Right lobe of liver (tissue), 4 donors: ENCODE results near the gene KCNK4.
"Not testable (repeated sequence)": the region's sequence is repeated elsewhere in the genome, so short reads cannot be mapped to it uniquely, and the experiment has no call there.

Source experiments
- POLR2A ChIP-seq: fragments of 450-650 bp; IDR thresholded peaks from one replicate; pipeline ENCODE4 v1.6.1; 2017; ENCODE audit warnings: antibody characterized with exemption, mild to moderate bottlenecking
- TF ChIP-seq, protein P1 (sequence below), 4 donors: fragments of 200-600 bp in 3 of 4; fragments of 450-650 bp in 1 of 4; IDR thresholded peaks; one replicate each; pipeline versions ENCODE4 v1.5.1 to v1.8.0; 2016 to 2022; ENCODE audit warnings: antibody characterized with exemption in 4 of 4, mild to moderate bottlenecking in 2 of 4
- donor health status: DM: no; HTN: no; CAD: no.
- donor health status: DM: no; HTN: no; CAD: no.
- donor health status: DM: no; HTN: yes; CAD: no.

DNA sequence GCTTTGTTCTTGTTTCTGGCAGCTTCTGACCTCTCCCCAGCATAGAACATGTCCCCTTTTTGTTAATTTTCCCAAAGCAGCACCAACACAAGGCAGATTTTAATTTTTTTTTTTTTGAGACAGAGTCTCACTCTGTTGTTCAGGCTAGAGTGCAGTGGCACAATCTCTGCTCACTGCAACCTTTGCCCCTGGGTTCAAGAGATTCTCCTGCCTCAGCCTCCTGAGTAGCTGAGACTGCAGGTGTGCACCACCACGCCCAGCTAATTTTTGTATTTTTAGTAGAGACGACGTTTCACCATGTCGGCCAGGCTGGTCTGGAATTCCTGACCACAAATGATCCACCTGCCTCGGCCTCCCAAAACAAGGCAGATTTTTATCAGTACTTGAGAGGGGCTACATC, 16.7 kb downstream of the KCNK4 start:
- TF ChIP-seq POLR2A: not testable (repeated sequence)
- TF ChIP-seq, protein P1, sequence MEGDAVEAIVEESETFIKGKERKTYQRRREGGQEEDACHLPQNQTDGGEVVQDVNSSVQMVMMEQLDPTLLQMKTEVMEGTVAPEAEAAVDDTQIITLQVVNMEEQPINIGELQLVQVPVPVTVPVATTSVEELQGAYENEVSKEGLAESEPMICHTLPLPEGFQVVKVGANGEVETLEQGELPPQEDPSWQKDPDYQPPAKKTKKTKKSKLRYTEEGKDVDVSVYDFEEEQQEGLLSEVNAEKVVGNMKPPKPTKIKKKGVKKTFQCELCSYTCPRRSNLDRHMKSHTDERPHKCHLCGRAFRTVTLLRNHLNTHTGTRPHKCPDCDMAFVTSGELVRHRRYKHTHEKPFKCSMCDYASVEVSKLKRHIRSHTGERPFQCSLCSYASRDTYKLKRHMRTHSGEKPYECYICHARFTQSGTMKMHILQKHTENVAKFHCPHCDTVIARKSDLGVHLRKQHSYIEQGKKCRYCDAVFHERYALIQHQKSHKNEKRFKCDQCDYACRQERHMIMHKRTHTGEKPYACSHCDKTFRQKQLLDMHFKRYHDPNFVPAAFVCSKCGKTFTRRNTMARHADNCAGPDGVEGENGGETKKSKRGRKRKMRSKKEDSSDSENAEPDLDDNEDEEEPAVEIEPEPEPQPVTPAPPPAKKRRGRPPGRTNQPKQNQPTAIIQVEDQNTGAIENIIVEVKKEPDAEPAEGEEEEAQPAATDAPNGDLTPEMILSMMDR (IDR thresholded peaks at IDR 0.05): not testable (repeated sequence)
